Activated T-helper 2 cell treated with anti-CD3 and anti-CD28 coated beads, Interferon-gamma antibody, Interleukin-2, Interleukin-4, amounts not matched to agents 10 μg/mL and 5 μg/mL and 100 μg/mL, durations not matched to agents 14 hours and 24 hours and 36 hours (primary cell): Measurements from ENCODE around the gene RALBP1. TPM values are rescaled to one million over a fixed set of nuclear protein-coding genes. Genes with fewer than 3 reads are reported as not detected.
"Not testable (repeated sequence)": the region's sequence is repeated elsewhere in the genome, so short reads cannot be mapped to it uniquely, and the experiment has no call there.

Source experiments
- DNase-seq: peaks from one replicate; pipeline ENCODE4 v3.0.0; 2021; ENCODE audit warnings: low spot score
- H3K27ac Mint-ChIP-seq: one replicate; pipeline ENCODE4 v1.8.0; 2021; ENCODE audit warnings: mixed read lengths
- H3K27me3 Mint-ChIP-seq: one replicate; pipeline ENCODE4 v1.8.0; 2021; ENCODE audit warnings: low read depth, mixed read lengths
- H3K36me3 Mint-ChIP-seq: one replicate; pipeline ENCODE4 v1.8.0; 2021; ENCODE audit warnings: low read depth, mixed read lengths
- H3K4me1 Mint-ChIP-seq: one replicate; pipeline ENCODE4 v1.8.0; 2021; ENCODE audit warnings: low read depth, mixed read lengths
- H3K4me3 Mint-ChIP-seq: one replicate; pipeline ENCODE4 v1.8.0; 2021; ENCODE audit warnings: low read depth, mild to moderate bottlenecking, moderate library complexity, mixed read lengths
- H3K9me3 Mint-ChIP-seq: one replicate; pipeline ENCODE4 v1.8.0; 2021; ENCODE audit warnings: mixed read lengths
- intact Hi-C: fragments of 100-400 bp; cut with micrococcal nuclease; formaldehyde crosslinking; loops from one replicate; pipeline ENCODE4 v1.15.1; 2023
- total RNA-seq: library from RNA; stranded (reverse); gene quantifications from 2 replicates; pipeline ENCODE4 v1.2.3, GENCODE V29; 2022

RALBP1 gene
- total RNA-seq, 1 donor from 2014 or later, result 40.1 TPM

DNA sequence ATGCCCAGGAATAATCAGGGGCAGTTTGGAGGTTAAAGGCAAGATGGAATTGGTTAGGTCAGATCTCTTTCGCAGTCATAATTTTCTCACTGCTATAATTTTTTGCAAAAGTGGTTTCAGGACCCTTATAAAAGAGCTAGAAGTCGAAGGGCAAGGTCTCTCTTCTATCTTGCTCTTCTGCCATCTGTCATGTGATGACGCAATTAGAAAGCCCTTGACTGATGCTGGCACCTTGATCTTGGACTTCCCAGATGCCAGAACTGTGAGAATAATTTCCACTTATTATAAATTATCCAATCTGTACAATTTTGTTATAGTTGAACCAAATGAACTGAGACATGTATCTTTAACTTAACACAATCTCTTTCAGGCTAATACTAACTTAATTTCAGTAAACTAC lies 6.3 kb upstream of the RALBP1 start:
- Mint-ChIP-seq H3K27ac (no peak overlapping the region), H3K4me1 (peaks cover 5% of the 10 kb centered on the region), H3K36me3 (no peaks in the 10 kb centered on the region), H3K4me3 (no peak overlapping the region), H3K27me3 (peaks cover 30% of the 10 kb centered on the region), H3K9me3 (peaks cover 25% of the 10 kb centered on the region)
- intact Hi-C loops, result no loop called here
- no peak for DNase-seq

GRCh38 chr18:9469685-9470084 lies 5.6 kb upstream of the RALBP1 start:
- no peak overlapping the region for H3K4me3 Mint-ChIP-seq
- H3K27ac Mint-ChIP-seq, result no peak overlapping the region
- H3K36me3 Mint-ChIP-seq, result no peaks in the 10 kb centered on the region
- H3K9me3 Mint-ChIP-seq, result peaks cover 25% of the 10 kb centered on the region
- DNase-seq, result no peak
- peaks cover 6% of the 10 kb centered on the region for H3K4me1 Mint-ChIP-seq
- H3K27me3 Mint-ChIP-seq, result peaks cover 31% of the 10 kb centered on the region
- intact Hi-C loops, result loop anchor here (10.0 kb wide), 1 partner anchor 865 kb away; the partner anchor contains the start of gene RAB12

GRCh38 chr18:9474108-9474982 lies 968 bp upstream of the RALBP1 start:
- H3K9me3 Mint-ChIP-seq, result peaks cover 4% of the 10 kb centered on the region
- intact Hi-C loops, result loop anchor here (10.0 kb wide), 1 partner anchor 870 kb away; the partner anchor contains the start of gene RAB12

GRCh38 chr18:9475643-9476591 lies 604 bp downstream of the RALBP1 start:
- peak overlapping the region; percentile 88 for H3K27ac Mint-ChIP-seq
- peak overlapping the region; percentile 89 for H3K4me3 Mint-ChIP-seq
- DNase-seq, result no peak
- intact Hi-C loops, result loop anchor here (1.0 to 10.0 kb wide), 9 partner anchors 41 to 1051 kb away; partner anchors contain the start of genes ANKRD12, NAPG, PPP4R1 and RAB12
- H3K4me1 Mint-ChIP-seq, result peaks cover 21% of the 10 kb centered on the region
- H3K9me3 Mint-ChIP-seq, result no peaks in the 10 kb centered on the region
- H3K27me3 Mint-ChIP-seq, result peaks cover 18% of the 10 kb centered on the region
- H3K36me3 Mint-ChIP-seq, result peaks cover 18% of the 10 kb centered on the region

More at GRCh38 chr18:9474108-9474982, 968 bp upstream of the RALBP1 start:
- Mint-ChIP-seq H3K36me3 (peaks cover 7% of the 10 kb centered on the region), H3K27ac (peak overlapping the region; percentile 88), H3K4me3 (peak overlapping the region; percentile 89), H3K4me1 (peaks cover 19% of the 10 kb centered on the region), H3K27me3 (peaks cover 26% of the 10 kb centered on the region)
- no peak for DNase-seq

DNA sequence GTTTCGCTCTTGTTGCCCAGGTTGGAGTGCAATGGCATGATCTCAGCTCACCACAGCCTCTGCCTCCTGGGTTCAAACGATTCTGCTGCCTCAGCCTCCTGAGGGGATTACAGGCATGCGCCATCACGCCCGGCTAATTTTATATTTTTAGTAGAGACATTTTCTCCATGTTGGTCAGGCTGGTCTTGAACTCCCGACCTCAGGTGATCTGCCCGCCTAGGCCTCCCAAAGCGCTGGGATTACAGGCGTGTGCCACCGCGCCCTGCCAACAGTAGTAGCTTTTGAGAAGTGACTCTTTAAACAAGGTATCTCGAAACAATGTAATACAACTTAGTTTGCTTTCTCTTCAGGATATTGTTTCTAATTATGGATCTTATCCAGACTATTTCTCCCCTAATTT lies 1.6 kb downstream of the RALBP1 start:
- H3K9me3 Mint-ChIP-seq, H3K27ac Mint-ChIP-seq, DNase-seq: not testable (repeated sequence)
- Mint-ChIP-seq H3K4me3 (peak overlapping the region; percentile 89), H3K36me3 (peaks cover 26% of the 10 kb centered on the region), H3K4me1 (peaks cover 24% of the 10 kb centered on the region), H3K27me3 (peaks cover 16% of the 10 kb centered on the region)
- intact Hi-C loops, result loop anchor here (5.0 to 10.0 kb wide), 7 partner anchors 40 to 1050 kb away; partner anchors contain the start of genes ANKRD12, NAPG, PPP4R1 and RAB12

GRCh38 chr18:9477509-9477908 lies 2.2 kb downstream of the RALBP1 start:
- Mint-ChIP-seq H3K4me1 (peaks cover 28% of the 10 kb centered on the region), H3K27ac (peak overlapping the region; percentile 3)
- intact Hi-C loops, result loop anchor here (5.0 to 10.0 kb wide), 7 partner anchors 40 to 1050 kb away; partner anchors contain the start of genes ANKRD12, NAPG, PPP4R1 and RAB12

GRCh38 chr18:9478545-9478944 lies 3.2 kb downstream of the RALBP1 start:
- intact Hi-C loops, result loop anchor here (5.0 to 10.0 kb wide), 7 partner anchors 39 to 1049 kb away; partner anchors contain the start of genes ANKRD12, NAPG, PPP4R1 and RAB12
- no peak overlapping the region for H3K4me3 Mint-ChIP-seq
- H3K27ac Mint-ChIP-seq, result no peak overlapping the region
- no peak for DNase-seq
- peaks cover 6% of the 10 kb centered on the region for H3K27me3 Mint-ChIP-seq
- peaks cover 28% of the 10 kb centered on the region for H3K4me1 Mint-ChIP-seq
- peaks cover 34% of the 10 kb centered on the region for H3K36me3 Mint-ChIP-seq
- no peaks in the 10 kb centered on the region for H3K9me3 Mint-ChIP-seq

More at GRCh38 chr18:9477509-9477908, 2.2 kb downstream of the RALBP1 start:
- Mint-ChIP-seq H3K4me3 (peak overlapping the region; percentile 89), H3K9me3 (no peaks in the 10 kb centered on the region), H3K27me3 (peaks cover 11% of the 10 kb centered on the region), H3K36me3 (peaks cover 27% of the 10 kb centered on the region)
- DNase-seq, result no peak

DNA sequence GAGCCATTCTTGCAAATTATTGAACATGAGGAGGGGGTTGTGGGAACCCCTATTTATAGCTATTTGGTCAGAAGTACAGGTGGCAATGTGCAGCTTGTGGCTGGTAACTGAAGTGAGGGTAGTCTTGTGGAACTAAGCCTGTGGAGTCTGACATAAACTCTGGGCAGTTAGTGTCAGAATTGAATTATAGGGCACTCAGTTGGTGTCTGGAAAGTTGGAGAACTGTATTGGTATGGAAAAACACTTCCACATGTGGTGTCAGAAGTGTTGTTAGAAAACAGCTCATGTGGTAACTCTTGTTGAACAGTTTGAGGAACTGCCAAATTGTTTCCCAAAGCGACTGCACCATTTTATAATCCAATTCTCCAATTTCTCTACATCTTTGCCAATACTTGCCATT lies 7.5 kb downstream of the RALBP1 start:
- intact Hi-C loops, result no loop called here
- Mint-ChIP-seq H3K27ac (no peak overlapping the region), H3K4me1 (peaks cover 15% of the 10 kb centered on the region), H3K27me3 (no peaks in the 10 kb centered on the region), H3K36me3 (peaks cover 53% of the 10 kb centered on the region), H3K9me3 (peaks cover 7% of the 10 kb centered on the region), H3K4me3 (no peak overlapping the region)
- no peak for DNase-seq

DNA sequence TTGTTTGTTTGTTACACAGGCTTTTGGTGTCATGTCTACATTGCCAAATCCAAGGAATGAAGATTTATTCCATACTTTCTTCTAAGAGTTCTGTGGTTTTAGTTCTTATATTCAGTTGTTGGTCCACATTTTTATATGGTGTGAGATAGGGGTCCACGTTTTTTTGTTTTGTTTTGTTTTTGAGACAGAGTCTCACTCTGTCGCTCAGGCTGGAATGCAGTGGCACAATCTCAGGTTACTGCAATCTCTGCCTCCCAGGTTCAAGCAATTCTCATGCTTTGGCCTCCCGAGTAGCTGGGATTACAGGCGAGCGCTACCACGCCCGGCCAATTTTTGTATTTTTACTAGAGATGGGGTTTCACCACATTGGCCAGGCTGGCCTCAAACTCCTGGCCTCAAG lies 8.2 kb downstream of the RALBP1 start:
- Mint-ChIP-seq H3K4me3 (no peak overlapping the region), H3K4me1 (peaks cover 15% of the 10 kb centered on the region), H3K27ac (no peak overlapping the region), H3K36me3 (peaks cover 59% of the 10 kb centered on the region), H3K9me3 (peaks cover 7% of the 10 kb centered on the region), H3K27me3 (no peaks in the 10 kb centered on the region)
- intact Hi-C loops, result no loop called here
- DNase-seq, result no peak

DNA sequence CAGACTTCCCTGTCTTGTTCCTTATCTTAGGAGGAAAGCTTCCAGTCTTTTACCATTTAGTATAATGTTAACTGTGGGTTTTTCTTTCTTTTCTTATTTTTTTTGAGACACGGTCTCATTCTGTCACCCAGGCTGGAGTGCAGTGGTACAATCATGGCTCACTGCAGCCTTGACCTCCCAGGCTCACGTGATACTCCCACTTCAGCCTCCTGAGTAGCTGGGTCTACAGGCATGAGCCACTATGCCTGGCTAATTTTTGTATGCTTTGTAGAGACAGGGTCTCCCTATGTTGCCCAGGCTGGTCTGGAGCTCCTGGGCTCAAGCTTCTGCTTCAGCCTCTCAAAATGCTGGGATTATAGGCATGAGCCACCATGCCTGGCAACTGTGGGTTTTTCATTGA lies 9.5 kb downstream of the RALBP1 start:
- H3K4me3 Mint-ChIP-seq, H3K4me1 Mint-ChIP-seq, intact Hi-C loops, H3K27ac Mint-ChIP-seq, DNase-seq, H3K9me3 Mint-ChIP-seq, H3K27me3 Mint-ChIP-seq: not testable (repeated sequence)
- peaks cover 55% of the 10 kb centered on the region for H3K36me3 Mint-ChIP-seq

DNA sequence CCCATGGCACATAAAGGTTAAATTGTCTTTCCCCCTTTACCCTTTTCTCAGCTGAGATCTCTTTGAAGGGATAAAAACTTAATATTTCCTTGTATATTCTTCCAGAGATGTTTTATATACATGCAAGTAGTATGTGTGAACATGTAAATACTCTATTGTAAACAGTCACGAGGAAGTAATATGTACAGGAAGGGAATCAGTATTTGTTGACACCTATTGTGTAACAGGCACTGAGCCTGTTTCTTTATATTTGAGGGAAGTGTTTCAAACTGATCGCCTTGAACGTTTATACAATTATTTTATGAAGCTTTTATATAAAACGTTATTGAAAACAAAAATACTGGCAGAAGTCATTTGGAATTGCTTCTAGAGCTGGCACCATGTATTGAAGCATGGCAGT lies 13.2 kb downstream of the RALBP1 start:
- H3K27ac Mint-ChIP-seq, result no peak overlapping the region

DNA sequence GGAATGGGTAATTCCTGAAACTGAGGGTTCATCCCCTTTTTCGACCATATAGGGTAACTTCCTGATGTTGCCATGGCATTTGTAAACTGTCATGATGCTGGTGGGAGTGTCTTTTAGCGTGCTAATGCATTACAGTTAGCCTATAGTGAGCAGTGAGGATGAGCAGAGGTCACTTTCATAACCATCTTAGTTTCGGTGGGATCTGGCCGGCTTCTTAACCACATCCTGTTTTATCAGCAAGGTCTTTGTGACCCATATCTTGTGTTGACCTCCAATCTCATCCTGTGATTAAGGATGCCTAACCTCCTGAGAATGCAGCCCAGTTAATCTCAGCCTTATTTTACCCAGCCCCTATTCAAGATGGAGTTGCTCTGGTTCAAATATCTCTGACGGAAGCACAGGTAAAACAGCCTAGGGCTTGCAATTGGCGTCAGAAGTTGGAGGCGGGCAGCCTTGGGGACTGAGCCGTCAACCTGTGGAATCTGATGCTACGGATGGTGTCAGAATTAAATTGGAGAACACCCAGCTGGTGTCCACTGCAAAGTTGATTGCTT lies 19.5 kb downstream of the RALBP1 start:
- Mint-ChIP-seq H3K27me3 (no peaks in the 10 kb centered on the region), H3K27ac (no peak overlapping the region)
- DNase-seq, result no peak

More for the DNA sequence above, 13.2 kb downstream of the RALBP1 start:
- peaks cover 19% of the 10 kb centered on the region for H3K9me3 Mint-ChIP-seq
- intact Hi-C loops, result no loop called here
- no peaks in the 10 kb centered on the region for H3K27me3 Mint-ChIP-seq
- H3K4me1 Mint-ChIP-seq, result peaks cover 4% of the 10 kb centered on the region
- peaks cover 47% of the 10 kb centered on the region for H3K36me3 Mint-ChIP-seq
- no peak overlapping the region for H3K4me3 Mint-ChIP-seq
- no peak for DNase-seq

More for the DNA sequence above, 19.5 kb downstream of the RALBP1 start:
- Mint-ChIP-seq H3K9me3 (peaks cover 11% of the 10 kb centered on the region), H3K36me3 (peaks cover 21% of the 10 kb centered on the region), H3K4me1 (peaks cover 29% of the 10 kb centered on the region), H3K4me3 (no peak overlapping the region)
- intact Hi-C loops, result no loop called here
